Keratinocyte (primary cell): ENCODE results near the gene PTPRD. TPM values are rescaled to one million over a fixed set of nuclear protein-coding genes. Genes with fewer than 3 reads are reported as not detected.

ENCODE experiments used
- DNase-seq: peaks from one replicate; pipeline ENCODE4 v3.0.0-alpha.2; 2011; ENCODE audit warnings: low read depth, missing footprints, low spot score
- FAIRE-seq: peaks from 2 replicates; lab custom pipeline; 2011; peaks lifted over from hg19 to GRCh38; lab: Jason Lieb, UNC
- H2AFZ ChIP-seq: 2 replicates; pipeline ENCODE4 v1.6.0; 2012; ENCODE audit warnings: low read length, control low read depth, inconsistent platforms; ENCODE audit not compliant: control insufficient read depth
- H3K27ac ChIP-seq: 2 replicates; pipeline ENCODE4 v1.5.1; 2011; ENCODE audit warnings: low read length; ENCODE audit not compliant: control insufficient read depth, insufficient read depth
- H3K27me3 ChIP-seq: 3 replicates; pipeline ENCODE4 v1.6.0; 2011; ENCODE audit warnings: low read length; ENCODE audit not compliant: control insufficient read depth, insufficient read depth; ENCODE audit errors: extremely low read depth
- H3K36me3 ChIP-seq, 2 experiments: 2 replicates in 1 of 2; 3 replicates in 1 of 2; pipeline ENCODE4 v1.5.1; 2011; ENCODE audit warnings: low read length in 2 of 2, mild to moderate bottlenecking in 1 of 2; ENCODE audit not compliant: control insufficient read depth in 2 of 2, insufficient read depth in 2 of 2; ENCODE audit errors: extremely low read depth in 1 of 2
- H3K4me1 ChIP-seq: 3 replicates; pipeline ENCODE4 v1.5.1; 2011; ENCODE audit warnings: low read length; ENCODE audit not compliant: control insufficient read depth, insufficient read depth; ENCODE audit errors: extremely low read depth
- H3K4me2 ChIP-seq: 3 replicates; pipeline ENCODE4 v1.6.0; 2011; ENCODE audit warnings: low read depth, low read length; ENCODE audit not compliant: control insufficient read depth, insufficient read depth; ENCODE audit errors: extremely low read depth
- H3K4me3 ChIP-seq, 3 experiments: fragments of 200-600 bp in 1 of 3; sonication (generic) in 1 of 3; 2 replicates in 2 of 3; 3 replicates in 1 of 3; pipeline ENCODE4 v1.5.1; 2011 to 2016; ENCODE audit warnings: low read length in 3 of 3, mild to moderate bottlenecking in 3 of 3, control low read depth in 2 of 3, inconsistent platforms in 1 of 3, low read depth in 1 of 3, mixed read lengths in 1 of 3, mixed run types in 1 of 3, moderate library complexity in 1 of 3; ENCODE audit not compliant: control insufficient read depth in 2 of 3, insufficient read depth in 2 of 3; ENCODE audit errors: extremely low read depth in 1 of 3
- H3K79me2 ChIP-seq: 2 replicates; pipeline ENCODE4 v1.6.0; 2012; ENCODE audit warnings: low read length; ENCODE audit not compliant: control insufficient read depth, insufficient read depth
- H3K9ac ChIP-seq: 3 replicates; pipeline ENCODE4 v1.6.0; 2011; ENCODE audit warnings: low read length; ENCODE audit not compliant: control insufficient read depth, insufficient read depth; ENCODE audit errors: extremely low read depth
- H3K9me1 ChIP-seq: 3 replicates; pipeline ENCODE4 v1.6.0; 2011; ENCODE audit warnings: low read length; ENCODE audit not compliant: control insufficient read depth, insufficient read depth; ENCODE audit errors: extremely low read depth
- H3K9me3 ChIP-seq: 2 replicates; pipeline ENCODE4 v1.5.1; 2012; ENCODE audit warnings: low read depth, low read length; ENCODE audit not compliant: control insufficient read depth
- H4K20me1 ChIP-seq: 3 replicates; pipeline ENCODE4 v1.6.0; 2011; ENCODE audit warnings: low read length; ENCODE audit not compliant: control insufficient read depth, insufficient read depth; ENCODE audit errors: extremely low read depth
- CTCF ChIP-seq, 3 experiments: IDR thresholded peaks in 1 of 3; conservative IDR thresholded peaks in 1 of 3; optimal IDR thresholded peaks in 1 of 3; 2 replicates in 2 of 3; 3 replicates in 1 of 3; pipeline versions ENCODE3 to v1.5.1; 2011; ENCODE audit warnings: low read length in 3 of 3, mild to moderate bottlenecking in 3 of 3, moderate library complexity in 2 of 3, control low read depth in 1 of 3, inconsistent platforms in 1 of 3; ENCODE audit not compliant: insufficient read depth in 2 of 3; ENCODE audit errors: extremely low read depth in 1 of 3
- EZH2 ChIP-seq: IDR thresholded peaks from one replicate; pipeline ENCODE4 v1.6.1; 2012; ENCODE audit warnings: inconsistent platforms, mild to moderate bottlenecking, low read length, moderate library complexity
- dilution Hi-C: fragments of 300-500 bp; cut with MboI; formaldehyde crosslinking; loops from one replicate; pipeline ENCODE4 v1.7.0; 2020; ENCODE audit warnings: low sequenced_read_pairs; ENCODE audit not compliant: extremely low pct_ligation_motif_present
- polyA plus RNA-seq, 5 experiments: library from polyadenylated mRNA; depleted of rRNA in 3 of 5; stranded (reverse) in 3 of 5; stranded (forward) in 1 of 5; unstranded in 1 of 5; fragments of >200 nt; gene quantifications; 1 replicate in 1 of 5; 2 replicates in 3 of 5; 3 replicates in 1 of 5; pipeline versions ENCODE4 v1.2.1 to v1.2.3, GENCODE V29; 2011 to 2012; ENCODE audit warnings: missing spikeins in 2 of 5, low read depth in 1 of 5, low replicate concordance in 1 of 5

Gene PTPRD
- polyA plus RNA-seq, 1 donor (not counting 4 experiments of a cell fraction or from before 2014, with no cell fraction given), result 0.10 TPM

GRCh38 chr9:9483175-9483574 lies 1129.6 kb downstream of the PTPRD start:
- DNase-seq (no peak), FAIRE-seq (no peak)
- no peak overlapping the region for H3K4me2 ChIP-seq
- H3K36me3 ChIP-seq, result no peaks in the 10 kb centered on the region
- no peaks in the 10 kb centered on the region for H3K27me3 ChIP-seq
- TF ChIP-seq EZH2 (no peak), CTCF (optimal IDR thresholded peaks at IDR 0.05 in 1 of 3, IDR thresholded peaks at IDR 0.05 in 1 of 3, conservative IDR thresholded peaks at IDR 0.05 in 1 of 3; ENCODE audit: extremely low read depth in 1 of 3, insufficient read depth in 2 of 3, low read length in 3 of 3) (no peak)
- no peaks in the 10 kb centered on the region for H3K4me1 ChIP-seq
- no peaks in the 10 kb centered on the region for H3K79me2 ChIP-seq
- dilution Hi-C loops, result no loop called here
- H3K27ac ChIP-seq, result no peak overlapping the region
- H3K9me1 ChIP-seq, result no peaks in the 10 kb centered on the region
- H3K4me3 ChIP-seq, result no peak overlapping the region
- no peak overlapping the region for H3K9ac ChIP-seq
- H3K9me3 ChIP-seq, result no peaks in the 10 kb centered on the region
- no peaks in the 10 kb centered on the region for H4K20me1 ChIP-seq
- no peak overlapping the region for H2AFZ ChIP-seq

DNA sequence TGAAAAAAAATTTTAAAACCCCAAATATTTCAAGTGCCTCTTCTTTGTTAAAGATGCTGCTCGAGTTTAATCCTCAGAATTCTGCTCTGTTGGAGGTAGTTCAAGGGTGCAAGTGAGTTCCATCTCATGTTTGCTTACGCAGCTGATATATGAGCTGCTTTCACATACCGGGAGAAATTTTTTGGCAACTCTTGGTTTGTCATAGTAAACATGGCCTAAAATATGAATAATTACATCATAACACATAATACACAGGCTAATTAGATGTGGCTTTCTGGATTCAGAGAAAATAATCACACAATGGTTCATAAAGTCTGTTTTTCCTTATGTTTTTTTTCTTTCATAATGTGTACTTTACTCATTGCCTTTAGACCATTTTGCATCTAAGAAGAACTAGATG lies 1134.1 kb downstream of the PTPRD start:
- no peaks in the 10 kb centered on the region for H4K20me1 ChIP-seq
- no peaks in the 10 kb centered on the region for H3K9me1 ChIP-seq
- H3K9me3 ChIP-seq, result no peaks in the 10 kb centered on the region
- TF ChIP-seq CTCF (optimal IDR thresholded peaks at IDR 0.05 in 1 of 3, IDR thresholded peaks at IDR 0.05 in 1 of 3, conservative IDR thresholded peaks at IDR 0.05 in 1 of 3; ENCODE audit: extremely low read depth in 1 of 3, insufficient read depth in 2 of 3, low read length in 3 of 3) (no peak), EZH2 (no peak)
- H3K27ac ChIP-seq, result no peak overlapping the region
- no peak overlapping the region for H3K4me3 ChIP-seq
- no peak overlapping the region for H3K4me2 ChIP-seq
- no peaks in the 10 kb centered on the region for H3K4me1 ChIP-seq
- DNase-seq (no peak), FAIRE-seq (no peak)
- H3K27me3 ChIP-seq, result no peaks in the 10 kb centered on the region
- no peaks in the 10 kb centered on the region for H3K36me3 ChIP-seq
- dilution Hi-C loops, result no loop called here
- H3K9ac ChIP-seq, result no peak overlapping the region
- no peak overlapping the region for H2AFZ ChIP-seq
- no peaks in the 10 kb centered on the region for H3K79me2 ChIP-seq
